ENCODE data around the gene SLC25A53.

Gene SLC25A53, protein sequence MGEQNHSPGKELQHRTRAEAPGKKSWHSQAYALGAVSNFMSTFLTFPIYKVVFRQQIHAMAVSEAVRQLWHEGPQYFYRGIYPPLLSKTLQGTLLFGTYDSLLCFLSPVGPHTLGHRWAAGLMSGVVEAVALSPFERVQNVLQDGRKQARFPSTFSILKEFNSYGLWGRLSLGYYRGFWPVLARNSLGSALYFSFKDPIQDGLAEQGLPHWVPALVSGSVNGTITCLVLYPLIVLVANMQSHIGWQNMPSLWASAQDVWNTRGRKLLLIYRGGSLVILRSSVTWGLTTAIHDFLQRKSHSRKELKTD

DNA sequence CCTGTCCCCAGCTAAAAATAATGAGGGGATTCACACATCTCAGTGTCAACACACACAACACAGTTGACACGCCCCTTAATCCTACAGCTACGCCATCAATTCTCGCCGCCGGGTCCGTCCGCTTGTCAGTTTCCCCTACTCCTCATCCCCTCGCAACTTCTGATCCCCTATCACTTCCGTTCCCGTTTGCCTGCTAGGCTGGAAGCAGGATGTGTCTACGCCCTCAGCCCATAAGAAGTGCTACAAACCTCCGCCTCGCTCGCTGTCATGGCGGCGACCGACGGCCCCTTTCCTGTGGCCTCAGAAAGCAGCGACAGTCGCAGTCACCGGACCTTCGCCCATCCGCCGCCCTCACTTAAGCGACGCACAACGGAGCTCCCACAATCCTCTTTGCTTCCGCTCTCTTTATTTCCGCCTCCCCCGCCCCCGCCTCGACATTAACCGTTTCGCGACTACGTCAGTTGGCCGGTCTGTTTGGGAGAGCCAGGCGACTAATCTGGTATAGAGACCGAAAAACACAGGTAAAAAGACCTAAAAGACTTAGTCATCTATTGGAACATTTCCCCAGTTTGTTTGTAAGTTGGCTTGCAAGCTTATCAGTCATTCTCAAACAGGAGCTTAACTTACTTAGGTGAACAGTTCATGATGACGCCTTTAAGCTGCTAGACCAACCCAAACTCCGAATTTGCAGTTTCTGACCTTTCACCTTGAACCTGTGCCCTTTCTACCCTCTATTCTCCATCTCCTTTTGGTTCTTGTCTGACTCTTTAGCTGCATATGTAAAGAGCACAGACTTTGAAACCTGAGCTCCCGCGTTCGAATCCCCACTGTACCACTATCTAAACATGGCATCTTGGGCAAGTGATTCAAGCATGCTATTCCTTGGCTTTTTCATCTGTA lies at the start of gene SLC25A53:
Gene SLC25A53, minus strand, starts transcription at position 380 of the 900 bp plus-strand sequence. CDS start 51,752 bp downstream, outside the sequence.
- DNase-seq = peak; percentile 95

DNA sequence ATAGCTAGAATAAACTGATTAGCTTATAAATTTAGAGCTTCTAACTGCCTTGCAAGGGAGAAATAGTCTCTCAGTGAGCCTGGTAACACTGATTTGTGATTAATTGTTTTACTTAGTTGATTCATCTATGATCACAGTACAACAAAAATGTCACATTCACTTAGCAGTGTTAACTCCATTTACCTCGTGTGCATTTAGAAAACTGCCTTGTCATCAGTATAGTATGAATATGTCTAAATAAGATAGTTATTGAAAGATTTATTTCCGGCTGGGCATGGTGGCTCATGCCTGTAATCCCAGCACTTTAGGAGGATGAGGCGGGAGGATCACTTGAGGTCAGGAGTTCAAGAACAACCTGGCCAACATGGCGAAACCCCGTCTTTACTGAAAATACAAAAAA lies 48.7 kb upstream of the SLC25A53 start:
- no peak for DNase-seq

DNA sequence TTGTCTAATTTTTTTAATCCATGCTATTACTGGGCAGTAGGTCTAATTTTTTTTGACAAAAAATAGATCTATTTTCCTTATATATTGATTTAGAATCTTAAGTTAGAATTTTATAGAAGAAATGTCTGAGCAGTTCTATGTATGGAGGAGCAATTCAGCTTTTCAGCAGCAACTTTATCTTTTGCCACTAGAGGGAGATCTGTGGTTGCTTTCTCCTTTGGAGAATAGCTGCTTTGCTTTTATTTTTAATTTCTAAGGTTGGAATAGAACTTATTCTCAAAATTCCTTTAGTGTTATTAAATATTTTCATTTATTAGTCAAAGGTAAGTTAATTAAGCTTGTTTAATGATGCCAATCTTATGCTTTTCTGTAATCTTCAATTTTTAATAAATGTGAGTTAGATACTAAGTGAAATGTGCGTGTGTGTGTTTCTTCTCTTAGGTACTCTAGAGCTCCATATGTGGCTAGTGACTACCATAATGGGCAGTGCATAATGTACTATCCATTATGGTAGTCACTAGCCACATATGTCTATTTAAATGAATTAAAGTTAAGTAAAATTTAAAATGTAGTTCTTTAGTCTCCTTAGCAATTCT lies 38.8 kb upstream of the SLC25A53 start:
- DNase-seq = no peak

DNA sequence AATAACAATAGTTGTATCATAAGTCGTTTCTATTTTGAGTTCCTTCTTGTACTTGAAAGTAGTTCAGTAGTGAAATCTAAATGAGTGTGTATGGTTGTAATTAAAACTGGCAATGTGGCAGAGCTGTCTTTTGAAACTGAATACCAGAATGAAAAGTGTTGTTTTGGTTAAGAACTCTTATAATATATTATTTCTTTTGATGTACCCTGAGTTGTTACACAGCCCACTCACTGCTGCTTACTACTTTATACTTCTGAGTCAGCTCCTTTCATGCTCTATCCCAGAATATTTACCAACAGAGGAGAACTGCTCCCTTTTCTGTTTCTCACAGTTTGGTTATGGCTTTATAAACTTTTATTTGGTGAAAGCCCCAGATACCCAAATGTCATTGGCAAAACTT lies 38.2 kb upstream of the SLC25A53 start:
- no peak for DNase-seq

DNA sequence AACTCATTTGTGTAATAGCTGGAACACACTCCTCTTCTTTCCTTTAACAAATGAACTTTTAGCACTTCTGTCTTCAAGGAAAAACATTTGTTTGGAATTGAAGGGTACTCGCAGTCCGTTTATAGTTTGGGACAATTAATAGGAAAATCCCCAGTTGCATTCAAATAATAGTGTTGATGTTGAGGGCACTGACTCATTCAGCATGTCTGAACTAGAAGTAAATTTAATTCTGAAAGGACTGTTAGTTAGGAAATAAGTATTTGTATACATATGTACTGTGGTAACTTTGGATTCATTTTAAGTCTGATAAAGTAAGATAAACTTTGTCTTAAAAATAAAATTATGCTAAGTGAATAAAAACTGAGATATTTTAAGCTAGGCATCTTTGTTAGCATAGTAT lies 36.7 kb upstream of the SLC25A53 start:
- DNase-seq = no peak

DNA sequence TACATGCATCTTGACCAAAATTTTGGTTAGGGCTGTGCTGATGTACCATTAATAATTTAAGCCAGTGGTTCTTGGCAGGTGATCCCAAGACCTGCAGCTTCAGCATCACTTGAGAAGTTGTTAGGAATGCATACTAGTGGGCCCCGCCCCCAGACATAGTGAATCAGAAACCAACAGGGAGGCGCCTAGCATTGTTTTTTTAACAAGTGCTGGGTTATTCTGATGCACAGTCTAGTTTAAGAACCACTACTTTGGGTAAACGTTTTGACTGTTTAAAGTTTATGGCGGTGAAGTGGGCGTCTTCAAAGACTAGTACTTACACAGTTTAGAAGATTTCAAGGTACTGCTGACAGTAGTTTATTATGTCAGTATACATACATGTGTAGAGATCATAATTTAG lies 33.0 kb upstream of the SLC25A53 start:
- no peak for DNase-seq

DNA sequence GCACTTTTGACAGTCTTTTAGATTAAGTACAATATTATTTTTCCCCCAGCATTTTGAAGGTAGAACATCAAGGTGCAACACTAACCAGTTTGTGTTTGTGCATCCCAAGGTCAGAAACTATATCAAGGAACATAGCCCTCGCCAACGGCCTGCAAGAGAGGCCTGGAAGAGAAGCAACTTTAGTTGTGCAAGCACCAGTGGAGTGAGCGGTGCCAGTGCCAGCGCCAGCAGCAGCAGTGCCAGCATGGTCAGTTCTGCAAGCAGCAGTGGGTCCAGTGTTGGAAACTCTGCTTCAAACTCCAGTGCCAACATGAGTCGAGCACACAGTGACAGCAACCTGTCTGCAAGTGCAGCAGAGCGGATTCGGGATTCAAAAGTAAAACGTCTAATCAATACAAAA lies 31.1 kb upstream of the SLC25A53 start:
- DNase-seq = no peak

DNA sequence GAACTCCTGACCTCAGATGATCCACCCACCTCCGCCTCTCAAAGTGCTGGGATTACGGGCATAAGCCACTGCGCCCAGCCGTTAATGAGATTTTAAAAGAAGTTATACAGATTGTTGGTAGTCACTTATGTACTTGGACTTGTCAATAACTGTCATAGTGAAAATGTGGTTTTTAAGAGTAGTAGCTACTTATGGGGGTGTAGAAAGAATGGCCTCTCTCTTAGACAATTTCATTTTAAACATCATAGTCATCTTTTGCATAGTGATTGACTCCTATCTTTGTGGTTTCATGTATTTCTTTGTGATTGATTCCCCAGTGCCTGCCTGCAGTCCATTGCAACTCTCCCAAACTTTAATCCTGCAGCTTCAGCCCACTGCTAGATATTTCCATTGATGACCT lies 26.9 kb upstream of the SLC25A53 start:
- DNase-seq = no peak

DNA sequence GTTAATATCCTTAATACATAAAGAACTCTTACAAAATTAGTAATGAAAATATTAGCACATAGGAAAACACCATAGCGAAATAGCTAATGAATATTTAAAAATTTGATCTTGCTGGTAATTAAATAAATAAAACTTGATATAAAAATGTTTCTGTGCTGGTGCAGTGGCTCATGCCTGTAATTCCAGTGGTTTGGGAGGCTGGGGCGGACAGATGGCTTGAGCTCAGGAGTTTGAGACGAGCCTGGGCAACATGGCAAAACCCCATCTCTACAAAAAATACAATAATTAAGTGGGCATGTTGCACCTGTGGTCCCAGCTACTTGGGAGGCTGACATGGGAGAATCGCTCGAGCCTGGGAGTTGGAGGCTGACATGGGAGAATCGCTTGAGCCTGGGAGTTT lies 17.0 kb upstream of the SLC25A53 start:
- DNase-seq = no peak

DNA sequence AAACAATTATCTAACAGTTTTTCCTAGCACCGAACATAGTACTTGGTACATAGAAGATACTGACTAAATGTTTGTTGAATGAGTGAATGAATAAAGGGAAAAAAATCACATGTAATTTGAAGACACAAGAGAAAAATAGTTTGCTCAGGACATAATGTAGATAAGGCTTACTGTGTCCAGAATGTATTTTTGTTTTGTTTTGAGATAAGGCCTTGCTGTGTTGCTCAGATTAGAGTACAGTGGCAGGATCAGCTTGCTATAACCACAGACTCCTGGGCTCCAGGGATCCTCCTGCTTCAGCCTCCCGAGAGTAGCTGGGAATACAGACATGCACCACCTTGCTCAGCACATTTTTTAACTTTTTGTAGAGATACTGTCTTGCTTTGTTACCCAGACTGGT lies 16.0 kb upstream of the SLC25A53 start:
- no peak for DNase-seq

DNA sequence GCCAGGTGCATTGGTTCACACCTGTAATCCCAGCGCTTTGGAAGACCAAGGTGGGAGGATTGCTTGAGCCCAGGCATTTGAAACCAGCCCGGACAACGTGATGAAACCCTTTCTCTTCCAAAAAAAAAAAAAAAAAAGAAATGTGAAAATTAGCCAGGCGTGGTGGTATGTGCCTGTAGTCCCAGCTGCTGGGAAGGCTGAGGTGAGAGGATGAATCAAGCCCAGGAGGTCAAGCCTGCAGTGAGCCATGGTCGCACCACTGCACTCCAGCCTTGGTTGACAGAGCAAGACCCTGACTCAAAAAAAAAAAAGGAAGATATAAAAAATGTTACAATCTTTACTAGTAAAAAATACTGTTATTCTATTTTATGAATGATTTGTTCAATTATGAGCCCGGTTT lies 15.3 kb upstream of the SLC25A53 start:
- no peak for DNase-seq

DNA sequence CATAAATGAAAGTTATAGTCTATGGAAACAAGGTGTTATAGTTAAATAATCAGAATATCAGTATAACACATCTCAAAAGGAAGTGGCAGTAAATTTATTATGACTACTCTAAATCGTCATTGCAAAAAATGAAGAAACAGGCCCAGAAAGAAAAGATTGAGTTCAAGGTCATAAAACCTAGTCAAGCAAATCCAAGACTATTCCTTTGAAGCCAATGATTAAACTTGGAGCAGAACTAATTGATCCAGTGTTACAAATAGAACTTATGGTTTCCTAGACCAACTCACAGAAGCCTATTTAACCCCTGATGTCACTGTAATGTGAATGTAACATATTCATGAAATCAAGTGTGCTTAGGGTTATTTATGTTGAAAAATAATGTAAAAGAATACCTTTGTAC lies 11.3 kb upstream of the SLC25A53 start:
- DNase-seq = no peak

DNA sequence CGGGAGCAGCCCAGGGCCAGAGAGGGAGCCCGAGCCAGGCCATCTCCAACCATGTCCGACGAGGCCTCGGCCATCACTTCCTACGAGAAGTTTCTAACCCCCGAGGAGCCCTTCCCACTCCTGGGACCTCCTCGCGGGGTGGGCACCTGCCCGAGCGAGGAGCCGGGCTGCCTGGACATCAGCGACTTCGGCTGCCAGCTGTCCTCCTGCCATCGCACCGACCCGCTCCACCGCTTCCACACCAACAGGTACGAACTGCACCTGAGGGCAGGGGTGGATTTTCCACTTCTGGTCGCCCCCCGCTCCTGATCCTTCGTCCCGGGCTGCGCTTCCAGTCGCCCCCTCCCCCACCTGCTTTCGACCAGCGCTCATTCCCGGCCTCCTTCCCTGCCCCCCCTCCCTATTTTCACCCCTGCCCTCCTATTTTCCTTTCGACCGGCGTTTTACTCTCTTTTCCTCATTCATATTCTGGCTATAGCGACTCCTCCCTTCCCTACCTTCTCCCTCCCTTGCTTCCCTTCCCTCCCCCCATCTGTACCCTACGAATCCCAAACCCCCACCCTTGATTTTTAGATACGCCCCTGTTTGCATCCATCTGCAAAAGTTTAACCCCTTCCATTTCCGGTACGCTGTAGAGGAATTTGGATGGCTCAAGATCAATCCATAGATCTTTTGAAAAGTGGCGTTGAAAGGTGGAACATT lies 10.1 kb upstream of the SLC25A53 start:
- no peak for DNase-seq

DNA sequence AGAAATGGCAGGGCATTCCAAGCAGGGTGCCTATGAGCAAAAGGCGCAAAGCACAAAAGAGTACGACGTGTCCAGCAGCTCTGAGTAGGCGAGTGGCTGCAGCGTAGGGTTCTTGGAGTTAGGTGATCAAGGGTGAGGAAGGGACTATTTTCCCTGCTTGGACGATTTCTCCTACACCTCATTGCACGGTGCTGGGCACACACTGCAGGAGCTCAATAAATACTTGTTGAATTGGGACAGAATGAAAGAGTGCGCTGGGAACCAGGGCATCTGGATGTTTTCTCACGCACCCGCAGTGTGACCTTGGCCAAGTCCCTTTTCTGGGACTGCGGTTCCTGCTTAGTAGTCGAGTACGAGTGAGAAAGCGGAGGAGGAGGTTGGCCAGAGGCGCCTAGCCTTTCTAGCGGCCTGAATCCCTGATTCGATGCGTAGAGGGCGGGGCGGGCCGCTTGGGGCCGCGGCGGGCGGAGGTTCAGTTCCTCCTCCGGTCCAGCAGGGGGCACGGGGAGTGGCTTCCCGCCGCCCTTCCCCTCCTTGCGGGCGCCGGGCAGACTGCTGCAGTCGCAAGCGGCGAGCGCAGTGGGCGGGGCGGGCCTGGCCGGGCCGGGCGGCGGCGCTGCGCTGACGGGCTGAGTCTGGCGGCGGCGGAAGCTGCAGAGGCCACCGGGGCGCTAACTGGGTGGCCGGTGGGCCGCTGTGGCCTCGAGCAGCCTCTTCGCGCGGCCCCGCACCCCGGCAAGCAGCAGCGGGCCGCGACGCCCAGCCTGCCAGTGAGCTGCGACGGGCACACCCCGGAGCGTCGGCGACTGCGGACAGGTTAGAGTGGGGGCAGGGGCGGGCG lies 9.3 kb upstream of the SLC25A53 start, which contains the start of gene FAM199X:
Gene FAM199X, plus strand, starts transcription at position 560 of the 841 bp plus-strand sequence. CDS start 333 bp downstream, outside the sequence.
- DNase-seq = peak; percentile 90

DNA sequence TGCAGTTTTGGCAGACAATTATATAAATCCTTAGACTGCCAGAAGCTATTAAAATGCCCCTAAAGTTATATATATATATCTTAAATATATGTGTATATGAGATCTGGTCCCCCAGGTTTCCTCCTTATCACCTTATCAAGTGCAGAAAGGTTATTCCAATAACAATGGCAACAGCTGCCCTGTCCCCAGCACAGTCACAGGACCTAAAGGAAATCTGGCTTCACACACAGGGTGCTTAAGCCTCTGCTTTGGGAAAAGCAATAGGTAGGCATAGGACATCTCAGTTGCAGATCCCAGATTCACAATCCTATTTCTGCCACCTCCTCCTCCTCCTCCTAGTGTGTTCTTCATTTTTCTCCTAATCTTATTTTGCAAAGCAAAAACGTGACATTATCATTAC lies 5.8 kb downstream of the SLC25A53 start:
- DNase-seq = no peak

DNA sequence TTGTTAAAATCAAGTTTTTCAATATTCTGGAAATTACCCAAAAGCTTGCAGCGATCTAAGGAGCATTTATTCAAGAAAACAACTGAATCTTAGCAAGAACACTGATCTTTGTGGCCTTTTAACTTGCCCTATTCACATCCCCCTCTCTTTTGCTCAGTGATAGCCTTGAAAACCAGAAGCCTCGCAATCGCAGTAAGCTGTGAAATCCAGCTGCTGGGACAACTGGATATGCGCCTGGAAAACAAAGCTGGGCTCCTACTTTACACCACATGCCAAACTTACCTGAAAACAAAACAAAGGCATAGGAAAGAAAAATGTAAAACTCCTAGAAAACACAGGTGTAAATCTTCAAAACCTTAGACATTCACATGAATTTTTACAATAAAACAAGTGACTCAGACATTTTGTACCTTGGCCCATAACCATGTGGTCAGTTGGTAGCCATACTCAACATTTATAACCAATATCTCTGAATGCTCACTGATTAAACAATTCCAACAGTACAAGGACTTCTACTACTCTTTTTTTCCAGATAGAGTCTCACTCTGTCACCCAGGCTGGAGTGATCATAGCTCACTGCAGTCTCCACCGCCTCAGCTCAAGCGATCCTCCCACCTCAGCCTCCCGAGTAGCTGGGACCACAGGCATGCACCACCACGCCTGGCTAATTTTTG lies 15.6 kb downstream of the SLC25A53 start:
- DNase-seq = no peak

DNA sequence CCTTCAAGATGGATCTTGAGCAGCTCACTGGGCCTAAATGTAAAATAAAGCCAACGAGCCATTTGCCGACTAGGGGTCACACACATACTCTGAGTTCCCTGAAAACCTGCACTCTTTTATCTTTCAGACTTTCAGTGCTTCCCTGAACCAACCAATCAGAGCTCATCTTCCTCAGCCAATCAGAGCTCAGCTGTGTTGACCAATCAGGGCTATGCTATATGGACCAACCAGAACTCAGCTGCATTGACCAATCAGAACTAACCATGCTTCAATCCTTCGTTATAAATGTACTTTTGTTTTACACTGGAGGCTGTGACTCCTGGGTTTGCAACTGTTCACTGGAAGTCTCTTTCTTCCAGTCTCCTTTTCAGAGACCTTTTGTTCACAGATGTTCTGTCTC lies 19.3 kb downstream of the SLC25A53 start:
- no peak for DNase-seq

DNA sequence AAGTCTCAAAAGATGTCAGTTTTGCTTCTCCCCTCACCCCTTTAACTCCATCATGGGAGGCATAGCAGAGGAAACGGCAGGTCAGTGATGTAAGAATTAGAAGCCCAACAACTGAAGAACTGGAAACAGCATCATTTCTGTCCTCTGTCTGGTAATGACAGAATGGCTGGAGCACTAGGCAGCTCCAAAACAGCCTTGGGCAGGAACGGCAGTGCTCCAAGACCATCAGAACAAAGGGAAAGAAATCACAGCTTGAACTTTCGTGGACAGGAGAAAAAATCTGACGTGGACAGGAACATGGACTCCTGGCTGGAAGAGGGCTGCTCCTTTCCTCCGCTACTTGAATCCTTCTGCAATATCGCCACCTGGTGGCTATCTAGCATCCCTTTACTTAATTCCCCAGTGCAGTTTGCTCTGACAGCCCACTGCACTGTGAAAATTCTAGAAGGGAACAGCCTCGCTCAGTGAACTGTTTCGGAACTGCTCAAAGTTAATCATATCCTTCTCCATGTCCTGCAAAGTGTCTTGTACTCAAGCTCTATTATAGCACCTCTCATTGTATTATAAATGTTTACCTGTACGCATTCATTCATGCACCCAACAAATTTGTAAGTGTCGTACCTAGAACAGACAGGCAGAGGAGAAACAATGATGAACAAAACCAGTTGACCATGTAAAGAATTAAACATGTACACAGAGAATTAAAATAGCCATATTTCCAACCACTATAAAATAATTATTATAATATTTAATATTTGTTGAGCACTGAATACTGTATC lies 20.4 kb downstream of the SLC25A53 start:
- peak; percentile 89 for DNase-seq

DNA sequence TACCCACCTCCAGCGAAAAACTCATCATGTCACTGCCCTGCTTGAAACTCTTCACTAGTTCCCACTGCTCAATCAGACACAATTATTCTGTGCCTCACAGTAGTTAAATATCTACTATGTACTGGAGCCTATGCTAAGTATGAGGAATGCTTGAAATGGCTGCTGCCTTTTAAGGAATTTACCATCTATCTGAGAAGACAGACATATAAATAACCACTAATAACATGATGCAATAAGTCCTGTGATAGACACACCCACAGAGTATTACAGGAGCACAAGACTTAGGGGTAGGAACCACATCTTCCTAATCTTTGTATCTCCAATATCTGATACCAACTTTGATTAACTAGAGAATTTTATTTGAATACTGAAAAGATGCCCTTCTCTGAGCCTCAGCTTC lies 21.1 kb downstream of the SLC25A53 start:
- no peak for DNase-seq

DNA sequence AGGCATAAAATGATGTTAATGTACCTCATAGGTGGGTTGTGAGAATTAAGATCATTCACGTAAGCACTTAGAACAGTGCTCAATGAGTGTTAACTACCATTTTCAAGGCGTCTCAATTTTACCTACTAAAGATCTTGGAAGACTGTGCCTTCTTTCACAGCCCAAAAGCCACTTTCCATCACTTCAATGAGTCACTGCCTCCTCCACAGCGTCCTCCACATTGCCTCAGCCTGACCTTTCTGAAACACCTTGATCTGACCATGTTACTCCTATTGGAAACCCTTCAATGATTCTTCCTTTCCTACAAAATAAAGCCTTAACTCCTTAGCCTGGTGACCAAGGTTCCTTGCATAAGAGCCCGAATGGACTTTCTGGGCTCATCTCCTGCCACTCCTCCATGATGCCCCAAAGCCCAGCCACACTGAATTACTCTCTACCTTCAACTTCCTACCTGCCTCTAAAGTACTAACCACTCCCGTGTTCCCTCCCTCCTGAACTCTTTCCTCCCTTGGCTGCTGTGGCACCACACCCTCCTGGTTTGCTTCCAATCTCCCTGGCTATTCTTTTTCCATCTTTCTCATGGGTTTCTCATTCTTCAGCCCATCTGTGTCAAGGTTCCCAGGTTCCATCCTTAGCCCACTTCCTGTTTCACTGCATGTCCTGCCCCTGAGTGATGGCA lies 22.1 kb downstream of the SLC25A53 start:
- no peak for DNase-seq
